ENCODE data around the gene ZNF792. TPM values are rescaled to one million over a fixed set of nuclear protein-coding genes. Genes with fewer than 3 reads are reported as not detected.

Gene ZNF792
- total and polyA plus RNA-seq, 2 of the 8 experiments (the other 6 are each of a cell fraction or from before 2014, with no cell fraction given): 2.5 to 7.2 TPM

DNA sequence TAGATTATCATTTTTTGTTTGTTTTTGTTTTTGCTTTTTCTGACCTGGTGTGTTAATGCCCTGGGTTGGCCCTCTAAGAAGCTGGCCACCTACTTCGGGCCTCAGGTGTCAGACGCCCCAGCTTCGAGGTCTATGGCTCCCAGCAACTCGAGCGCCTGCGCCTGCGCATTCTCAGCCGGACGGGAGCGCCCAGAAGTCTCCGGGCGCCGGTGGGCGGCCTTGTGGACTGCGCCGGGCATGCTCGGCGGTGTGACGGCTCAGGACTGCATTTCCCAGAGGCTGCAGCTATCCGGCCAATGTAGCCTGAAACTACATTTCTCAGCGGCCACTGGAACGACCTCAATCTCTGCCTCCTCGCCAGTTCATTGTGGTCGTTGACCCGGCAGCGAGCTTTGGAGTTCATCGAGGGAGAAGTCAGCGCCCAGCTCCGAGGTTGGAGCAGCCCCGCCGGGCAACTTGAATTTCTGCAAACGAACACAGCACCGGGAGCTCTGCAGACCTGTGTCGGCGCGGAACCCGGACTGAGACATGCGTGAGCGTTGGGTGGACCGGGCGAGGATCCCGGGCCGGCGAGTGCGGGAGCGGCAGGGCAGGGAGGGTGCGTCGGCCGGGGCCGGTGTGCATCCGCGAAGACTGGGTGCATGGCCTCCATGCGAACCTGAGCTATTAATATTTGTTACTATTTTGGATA is 37.2 kb downstream of the ZNF792 start, which contains the start of gene ZNF30 (continued):
- TF ChIP-seq EGR1 (IDR thresholded peaks at IDR 0.05; ENCODE audit: borderline replicate concordance, low read depth, low read length) (0 out of 2 replicates have a peak, but pooled peaks have one; percentile 10), POU5F1 (IDR thresholded peaks at IDR 0.05; ENCODE audit: low read depth, low read length) (no peak), ASH2L (IDR thresholded peaks at IDR 0.05; ENCODE audit: low read length) (peak; percentile 80), RFX5 (IDR thresholded peaks at IDR 0.05; ENCODE audit: borderline replicate concordance, low read depth, low read length) (no peak), POLR2A (IDR thresholded peaks at IDR 0.05; ENCODE audit: control extremely low read depth in 1 of 2, low read depth in 2 of 2, low read length in 2 of 2) (peak; percentile 41 to 84)

All from H1 (cell line).